GM12864 (cell line): Measurements from ENCODE around the gene FERD3L.

Source experiments
- DNase-seq: peaks from one replicate; pipeline ENCODE4 v3.0.0-alpha.2; 2011; ENCODE audit warnings: low read depth
- H3K4me3 ChIP-seq: 2 replicates; pipeline ENCODE4 v1.5.1; 2011; ENCODE audit warnings: mild to moderate bottlenecking, low read depth, low read length, control low read depth
- TF ChIP-seq, protein P1 (sequence below): IDR thresholded peaks from 2 replicates; pipeline ENCODE4 v1.5.1; 2011; ENCODE audit warnings: low read depth, mild to moderate bottlenecking, moderate library complexity, low read length, control low read depth, inconsistent platforms; ENCODE audit errors: missing control alignments

FERD3L gene

GRCh38 chr7:19117091-19117869, 27.9 kb downstream of the FERD3L start, which contains the start of gene TWIST1:
Gene TWIST1, minus strand, starts transcription at chr7:19117636. Its CDS starts 315 bp downstream, at chr7:19117321.
- TF ChIP-seq, protein P1, sequence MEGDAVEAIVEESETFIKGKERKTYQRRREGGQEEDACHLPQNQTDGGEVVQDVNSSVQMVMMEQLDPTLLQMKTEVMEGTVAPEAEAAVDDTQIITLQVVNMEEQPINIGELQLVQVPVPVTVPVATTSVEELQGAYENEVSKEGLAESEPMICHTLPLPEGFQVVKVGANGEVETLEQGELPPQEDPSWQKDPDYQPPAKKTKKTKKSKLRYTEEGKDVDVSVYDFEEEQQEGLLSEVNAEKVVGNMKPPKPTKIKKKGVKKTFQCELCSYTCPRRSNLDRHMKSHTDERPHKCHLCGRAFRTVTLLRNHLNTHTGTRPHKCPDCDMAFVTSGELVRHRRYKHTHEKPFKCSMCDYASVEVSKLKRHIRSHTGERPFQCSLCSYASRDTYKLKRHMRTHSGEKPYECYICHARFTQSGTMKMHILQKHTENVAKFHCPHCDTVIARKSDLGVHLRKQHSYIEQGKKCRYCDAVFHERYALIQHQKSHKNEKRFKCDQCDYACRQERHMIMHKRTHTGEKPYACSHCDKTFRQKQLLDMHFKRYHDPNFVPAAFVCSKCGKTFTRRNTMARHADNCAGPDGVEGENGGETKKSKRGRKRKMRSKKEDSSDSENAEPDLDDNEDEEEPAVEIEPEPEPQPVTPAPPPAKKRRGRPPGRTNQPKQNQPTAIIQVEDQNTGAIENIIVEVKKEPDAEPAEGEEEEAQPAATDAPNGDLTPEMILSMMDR, result no peak
- DNase-seq, result no peak
- H3K4me3 ChIP-seq, result peak within 1 kb of the TSS; percentile 27

DNA sequence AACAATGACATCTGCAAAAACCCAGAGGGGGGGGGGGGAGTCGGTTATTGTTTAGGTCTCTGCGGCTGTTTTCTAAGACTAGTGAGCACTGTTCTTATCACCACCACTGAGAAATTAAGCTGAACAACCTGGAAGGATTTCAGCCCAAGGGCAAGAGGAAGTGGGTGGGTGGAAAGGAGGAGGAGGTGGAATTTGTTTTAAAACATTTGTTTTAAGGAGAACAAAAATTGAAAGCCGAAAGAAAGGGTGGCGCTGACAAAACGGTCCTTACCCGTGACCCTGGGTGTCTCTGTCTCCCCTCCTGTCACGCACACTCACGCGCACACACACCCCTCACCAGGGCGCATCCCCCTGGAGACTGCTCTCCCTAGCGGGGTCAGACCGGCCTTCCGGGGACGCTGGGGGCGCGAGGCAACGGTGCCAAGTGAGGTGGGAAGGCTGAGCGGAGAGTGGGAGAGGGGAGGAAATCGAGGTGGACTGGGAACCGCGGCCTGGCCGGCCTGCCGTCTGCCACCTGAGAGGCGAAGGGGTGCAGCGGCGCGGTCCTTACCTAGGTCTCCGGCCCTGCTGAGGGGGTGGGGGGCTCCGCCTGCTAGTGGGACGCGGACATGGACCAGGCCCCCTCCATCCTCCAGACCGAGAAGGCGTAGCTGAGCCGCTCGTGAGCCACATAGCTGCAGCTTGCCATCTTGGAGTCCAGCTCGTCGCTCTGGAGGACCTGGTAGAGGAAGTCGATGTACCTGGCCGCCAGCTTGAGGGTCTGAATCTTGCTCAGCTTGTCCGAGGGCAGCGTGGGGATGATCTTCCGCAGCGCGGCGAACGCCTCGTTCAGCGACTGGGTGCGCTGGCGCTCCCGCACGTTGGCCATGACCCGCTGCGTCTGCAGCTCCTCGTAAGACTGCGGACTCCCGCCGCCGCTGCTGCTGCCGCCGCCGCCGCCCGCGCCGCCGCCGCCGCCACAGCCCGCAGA, 28.8 kb downstream of the FERD3L start:
- TF ChIP-seq, protein P1, result no peak
- peak overlapping the region; percentile 27 for H3K4me3 ChIP-seq
- no peak for DNase-seq

DNA sequence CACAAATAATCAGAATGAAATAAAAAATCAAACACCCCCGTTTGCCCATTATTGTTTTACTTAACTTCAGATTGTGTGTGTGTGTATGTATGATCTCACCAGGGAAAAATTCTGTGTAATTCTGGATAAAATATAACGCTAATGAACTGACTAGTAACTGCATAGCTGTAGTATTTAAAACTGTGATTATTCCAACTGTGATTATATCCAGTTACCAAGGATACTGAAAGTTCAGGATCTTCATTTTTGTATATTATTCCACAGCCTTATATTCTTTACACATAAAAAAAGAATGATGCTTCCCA, 30.7 kb downstream of the FERD3L start:
- TF ChIP-seq, protein P1, result no peak
- H3K4me3 ChIP-seq, result no peak overlapping the region
- no peak for DNase-seq

DNA sequence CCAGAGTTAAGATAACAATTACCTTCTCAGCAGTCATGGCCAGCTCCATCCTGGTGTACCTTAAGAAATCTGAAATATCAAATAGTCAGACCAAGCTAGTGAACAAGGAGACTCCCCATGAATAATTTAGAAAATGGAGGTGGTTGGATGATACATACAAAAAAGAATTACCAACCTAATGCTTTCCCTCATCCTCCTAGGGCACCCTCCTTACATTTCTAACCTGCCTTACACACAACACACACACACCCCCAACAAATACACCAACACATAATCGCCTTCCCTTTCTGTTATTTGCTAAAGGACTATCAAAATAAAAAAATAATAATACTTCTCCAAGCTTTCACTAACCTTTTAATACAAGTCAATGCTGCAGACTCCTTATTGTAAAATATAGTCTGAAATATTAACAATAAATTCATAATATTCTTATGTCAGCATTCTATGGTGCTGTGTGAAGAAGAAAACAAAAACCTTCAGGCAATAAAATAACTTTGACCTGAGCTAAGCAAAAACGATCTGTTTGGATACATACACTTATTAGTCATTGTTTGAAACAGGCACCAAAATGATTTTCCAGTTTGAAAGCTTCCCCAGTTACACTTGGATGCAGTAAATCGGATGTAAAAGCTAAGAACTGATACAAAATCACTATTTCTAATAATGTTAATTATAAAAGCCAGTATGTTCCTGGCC, 31.2 kb downstream of the FERD3L start:
- no peak for DNase-seq
- TF ChIP-seq, protein P1, result no peak
- H3K4me3 ChIP-seq, result no peak overlapping the region

DNA sequence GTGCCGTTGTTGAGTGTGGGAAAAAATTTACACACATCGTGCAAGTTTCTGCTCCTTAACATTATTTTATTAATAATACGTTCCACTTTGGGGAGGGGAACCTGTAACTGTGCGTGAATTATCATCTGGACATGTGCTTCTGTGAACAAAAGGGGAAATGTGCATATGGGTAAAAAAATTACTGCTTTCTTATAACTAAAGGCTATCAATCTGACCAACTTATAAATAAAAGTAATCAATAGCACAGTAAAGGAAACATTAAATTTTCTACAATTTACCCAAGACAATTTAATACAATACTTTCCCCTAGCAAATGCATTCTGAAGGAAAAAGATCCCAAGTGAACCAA, 32.2 kb downstream of the FERD3L start:
- DNase-seq, result no peak
- no peak overlapping the region for H3K4me3 ChIP-seq
- TF ChIP-seq, protein P1, result no peak

DNA sequence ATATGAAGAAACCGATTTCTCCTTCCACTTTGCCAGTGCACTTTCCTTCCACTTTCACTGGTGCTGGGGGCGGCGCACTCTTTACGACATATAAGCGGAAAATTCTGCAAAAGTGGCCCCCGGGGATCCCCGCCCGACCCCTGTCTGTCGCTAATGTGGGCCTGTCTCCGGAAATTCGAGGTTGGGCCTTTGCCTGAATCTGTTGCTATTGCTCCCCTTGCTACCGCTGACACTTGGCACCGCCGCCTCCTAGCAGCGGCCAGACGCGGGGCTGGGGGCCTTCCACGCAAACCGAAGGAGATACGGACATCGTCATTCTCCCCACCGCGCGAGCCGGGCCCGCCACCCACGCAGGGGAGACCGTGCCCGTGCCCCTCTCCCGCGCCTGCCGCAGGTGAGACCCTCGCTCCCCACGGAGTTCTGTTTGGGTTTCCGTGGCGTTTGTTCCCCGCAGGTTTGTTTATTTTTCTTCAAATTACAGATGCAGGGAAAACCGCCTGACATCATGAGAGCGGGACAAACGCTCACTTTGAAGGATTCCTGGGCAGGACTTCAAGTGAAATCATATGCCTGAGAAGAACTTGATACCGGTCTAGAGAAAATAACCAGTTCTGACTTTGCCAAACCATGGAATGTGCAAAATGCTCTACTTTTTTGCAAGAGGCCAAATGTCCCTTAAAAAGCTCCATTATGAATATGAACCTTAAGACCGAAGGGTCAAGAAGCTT, 32.8 kb downstream of the FERD3L start:
- no peak overlapping the region for H3K4me3 ChIP-seq
- DNase-seq, result no peak
- TF ChIP-seq, protein P1, result no peak
